SK-N-SH treated with all-trans-retinoic acid at 6 μM for 48 hours (cell line): Measurements from ENCODE around the gene STARD6.
"Not testable (repeated sequence)": the region's sequence is repeated elsewhere in the genome, so short reads cannot be mapped to it uniquely, and the experiment has no call there.

Experiments used
- ATAC-seq: fragments of 200-7000 bp; cut with Tn5 transposase; 3 replicates; pipeline ENCODE4 v1.9.1; 2020; ENCODE audit warnings: mild to moderate bottlenecking, moderate library complexity
- ARNTL ChIP-seq: fragments of 450-650 bp; formaldehyde crosslinking; IDR thresholded peaks from 2 replicates; pipeline ENCODE4 v1.5.0; 2020; ENCODE audit warnings: low read depth, mild to moderate bottlenecking, moderate library complexity, borderline replicate concordance
- CSDC2 ChIP-seq: fragments of 250-450 bp; sonication (Bioruptor Pico); IDR thresholded peaks from 2 replicates; pipeline ENCODE4 v1.5.0; 2020; ENCODE audit warnings: mild to moderate bottlenecking, moderate library complexity
- CSRNP3 ChIP-seq: fragments of 250-450 bp; sonication (Bioruptor Pico); IDR thresholded peaks from 2 replicates; pipeline ENCODE4 v1.5.1; 2021; ENCODE audit warnings: mild to moderate bottlenecking, moderate library complexity
- ESRRG ChIP-seq: fragments of 250-450 bp; sonication (Bioruptor Pico); IDR thresholded peaks from 2 replicates; pipeline ENCODE4 v1.6.1; 2021; ENCODE audit warnings: mild to moderate bottlenecking
- GLIS3 ChIP-seq: fragments of 250-450 bp; sonication (Bioruptor Pico); IDR thresholded peaks from 2 replicates; pipeline ENCODE4 v1.5.0; 2020; ENCODE audit warnings: mild to moderate bottlenecking, moderate library complexity
- ISL1 ChIP-seq: fragments of 250-450 bp; sonication (Bioruptor Pico); IDR thresholded peaks from 2 replicates; pipeline ENCODE4 v2.1.2; 2022; ENCODE audit warnings: mild to moderate bottlenecking, moderate library complexity
- OSR1 ChIP-seq: fragments of 250-450 bp; sonication (Bioruptor Pico); IDR thresholded peaks from 2 replicates; pipeline ENCODE4 v1.8.0; 2022; ENCODE audit warnings: moderate library complexity, mild to moderate bottlenecking, inconsistent platforms
- PATZ1 ChIP-seq: fragments of 250-450 bp; sonication (Bioruptor Pico); IDR thresholded peaks from 2 replicates; pipeline ENCODE4 v1.8.0; 2020; ENCODE audit warnings: mild to moderate bottlenecking, moderate library complexity, borderline replicate concordance
- POU6F1 ChIP-seq: fragments of 250-450 bp; sonication (Bioruptor Pico); IDR thresholded peaks from 2 replicates; pipeline ENCODE4 v1.8.0; 2021; ENCODE audit warnings: low read depth, mild to moderate bottlenecking, moderate library complexity, borderline replicate concordance
- PPARA ChIP-seq: fragments of 250-450 bp; sonication (Bioruptor Pico); IDR thresholded peaks from 2 replicates; pipeline ENCODE4 v1.5.0; 2020; ENCODE audit warnings: mild to moderate bottlenecking, borderline replicate concordance
- RARB ChIP-seq: fragments of 250-450 bp; sonication (Bioruptor Pico); IDR thresholded peaks from 2 replicates; pipeline ENCODE4 v1.8.0; 2021; ENCODE audit warnings: mild to moderate bottlenecking, moderate library complexity
- SNAI2 ChIP-seq: fragments of 250-450 bp; sonication (Bioruptor Pico); IDR thresholded peaks from 2 replicates; pipeline ENCODE4 v1.5.0; 2020; ENCODE audit warnings: mild to moderate bottlenecking, moderate library complexity
- TCF4 ChIP-seq: fragments of 250-450 bp; sonication (Bioruptor Pico); IDR thresholded peaks from 2 replicates; pipeline ENCODE4 v1.8.0; 2021; ENCODE audit warnings: mild to moderate bottlenecking, moderate library complexity, borderline replicate concordance
- TOX ChIP-seq: fragments of 250-450 bp; sonication (Bioruptor Pico); IDR thresholded peaks from 2 replicates; pipeline ENCODE4 v1.8.0; 2021; ENCODE audit warnings: mild to moderate bottlenecking, moderate library complexity, borderline replicate concordance
- TSHZ2 ChIP-seq: fragments of 250-450 bp; sonication (Bioruptor Pico); IDR thresholded peaks from 2 replicates; pipeline ENCODE4 v1.5.0; 2020; ENCODE audit warnings: mild to moderate bottlenecking, moderate library complexity
- ZFP3 ChIP-seq: fragments of 250-450 bp; sonication (Bioruptor Pico); IDR thresholded peaks from 2 replicates; pipeline ENCODE4 v1.5.0; 2020; ENCODE audit warnings: mild to moderate bottlenecking, moderate library complexity
- ZFP30 ChIP-seq: fragments of 450-650 bp; formaldehyde crosslinking; IDR thresholded peaks from 2 replicates; pipeline ENCODE4 v1.5.0; 2022; ENCODE audit warnings: mild to moderate bottlenecking, moderate library complexity
- ZNF565 ChIP-seq: fragments of 450-650 bp; formaldehyde crosslinking; conservative IDR thresholded peaks from 2 replicates; pipeline ENCODE4 v1.5.0; 2020; ENCODE audit warnings: low read depth, mild to moderate bottlenecking, moderate library complexity
- ZNF70 ChIP-seq: fragments of 450-650 bp; formaldehyde crosslinking; IDR thresholded peaks from 2 replicates; pipeline ENCODE4 v1.5.0; 2020; ENCODE audit warnings: mild to moderate bottlenecking, moderate library complexity
- ZNF8 ChIP-seq: fragments of 450-650 bp; formaldehyde crosslinking; IDR thresholded peaks from 2 replicates; pipeline ENCODE4 v1.5.0; 2020; ENCODE audit warnings: mild to moderate bottlenecking, moderate library complexity
- TF ChIP-seq, protein P1 (sequence below): fragments of 250-450 bp; sonication (Bioruptor Pico); IDR thresholded peaks from 2 replicates; pipeline ENCODE4 v1.5.1; 2020; ENCODE audit warnings: low read depth, mild to moderate bottlenecking, moderate library complexity

Gene STARD6

GRCh38 chr18:54388203-54389142 lies 30.8 kb upstream of the STARD6 start:
- ATAC-seq: peak; percentile 93
- TF ChIP-seq ZNF70 (CRISPR knock-in tag): no peak
- no peak for TF ChIP-seq PPARA (CRISPR knock-in tag)
- TF ChIP-seq CSRNP3 (CRISPR knock-in tag): no peak
- no peak for TF ChIP-seq TSHZ2
- TF ChIP-seq TOX (CRISPR knock-in tag): no peak
- TF ChIP-seq ZNF8 (CRISPR knock-in tag): no peak
- TF ChIP-seq TCF4 (CRISPR knock-in tag): no peak
- TF ChIP-seq OSR1 (CRISPR knock-in tag): no peak
- TF ChIP-seq ZFP3 (CRISPR knock-in tag): no peak
- TF ChIP-seq, all 23 proteins: peak for 0

DNA sequence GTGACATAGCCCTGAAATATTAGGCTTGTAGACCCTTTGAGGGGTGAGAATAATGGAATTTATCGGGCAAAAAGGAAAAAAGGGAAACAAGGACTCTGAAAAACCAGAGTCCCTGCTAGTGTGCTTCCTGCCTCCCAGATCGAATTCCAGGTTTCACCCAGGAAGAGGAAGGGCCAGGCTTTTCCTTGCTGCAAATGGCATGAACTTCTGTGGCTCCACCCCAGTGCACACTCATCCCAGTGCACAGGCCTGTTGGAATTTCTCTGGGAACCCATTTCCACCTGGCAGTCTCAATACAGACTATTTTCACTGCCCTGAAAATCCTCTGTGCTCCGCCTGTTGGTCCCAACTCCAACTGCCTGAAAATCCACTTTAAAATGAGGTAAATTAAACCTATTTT lies 30.0 kb upstream of the STARD6 start:
- ATAC-seq: no peak
- no peak for TF ChIP-seq OSR1 (CRISPR knock-in tag)
- TF ChIP-seq ZFP3 (CRISPR knock-in tag): no peak
- TF ChIP-seq PPARA (CRISPR knock-in tag): no peak
- TF ChIP-seq ZNF8 (CRISPR knock-in tag): no peak
- no peak for TF ChIP-seq TCF4 (CRISPR knock-in tag)
- TF ChIP-seq, protein P1, sequence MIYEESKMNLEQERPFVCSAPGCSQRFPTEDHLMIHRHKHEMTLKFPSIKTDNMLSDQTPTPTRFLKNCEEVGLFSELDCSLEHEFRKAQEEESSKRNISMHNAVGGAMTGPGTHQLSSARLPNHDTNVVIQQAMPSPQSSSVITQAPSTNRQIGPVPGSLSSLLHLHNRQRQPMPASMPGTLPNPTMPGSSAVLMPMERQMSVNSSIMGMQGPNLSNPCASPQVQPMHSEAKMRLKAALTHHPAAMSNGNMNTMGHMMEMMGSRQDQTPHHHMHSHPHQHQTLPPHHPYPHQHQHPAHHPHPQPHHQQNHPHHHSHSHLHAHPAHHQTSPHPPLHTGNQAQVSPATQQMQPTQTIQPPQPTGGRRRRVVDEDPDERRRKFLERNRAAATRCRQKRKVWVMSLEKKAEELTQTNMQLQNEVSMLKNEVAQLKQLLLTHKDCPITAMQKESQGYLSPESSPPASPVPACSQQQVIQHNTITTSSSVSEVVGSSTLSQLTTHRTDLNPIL (CRISPR knock-in tag): no peak
- no peak for TF ChIP-seq TSHZ2
- no peak for TF ChIP-seq ESRRG
- TF ChIP-seq ISL1 (CRISPR knock-in tag): no peak
- TF ChIP-seq SNAI2 (CRISPR knock-in tag): no peak
- no peak for TF ChIP-seq GLIS3
- TF ChIP-seq CSDC2 (CRISPR knock-in tag): no peak
- no peak for TF ChIP-seq ZFP30 (CRISPR knock-in tag)
- no peak for TF ChIP-seq PATZ1
- TF ChIP-seq POU6F1 (CRISPR knock-in tag): no peak
- TF ChIP-seq ARNTL (CRISPR knock-in tag): no peak
- no peak for TF ChIP-seq RARB (CRISPR knock-in tag)
- no peak for TF ChIP-seq ZNF565

- not testable (repeated sequence) for ATAC-seq
Measured at GRCh38 chr18:54386800-54387495, 29.3 kb upstream of the STARD6 start.
